ENCODE measurements around the gene PAFAH1B2.

PAFAH1B2 gene

DNA sequence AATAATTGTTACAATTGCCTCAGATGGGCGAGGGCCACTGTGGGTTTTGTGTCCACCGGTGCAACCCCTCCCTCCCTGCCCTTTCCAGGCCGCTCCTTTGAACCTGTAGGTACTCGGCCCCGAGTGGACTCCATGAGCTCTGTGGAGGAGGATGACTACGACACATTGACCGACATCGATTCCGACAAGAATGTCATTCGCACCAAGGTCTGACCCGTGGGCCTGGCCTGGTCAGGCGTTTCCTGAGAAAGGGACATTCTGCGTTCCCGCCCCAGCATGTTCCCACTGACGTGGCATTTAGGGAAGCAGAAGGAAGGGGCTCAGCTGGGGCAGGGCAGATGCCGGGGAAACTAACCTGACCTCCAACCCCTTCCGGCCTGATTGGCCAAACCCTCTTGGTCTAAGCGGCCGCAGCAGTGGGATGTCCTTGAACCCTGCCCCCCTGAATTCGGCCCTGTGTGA lies 44.6 kb downstream of the PAFAH1B2 start:
- TF ChIP-seq, protein P1, sequence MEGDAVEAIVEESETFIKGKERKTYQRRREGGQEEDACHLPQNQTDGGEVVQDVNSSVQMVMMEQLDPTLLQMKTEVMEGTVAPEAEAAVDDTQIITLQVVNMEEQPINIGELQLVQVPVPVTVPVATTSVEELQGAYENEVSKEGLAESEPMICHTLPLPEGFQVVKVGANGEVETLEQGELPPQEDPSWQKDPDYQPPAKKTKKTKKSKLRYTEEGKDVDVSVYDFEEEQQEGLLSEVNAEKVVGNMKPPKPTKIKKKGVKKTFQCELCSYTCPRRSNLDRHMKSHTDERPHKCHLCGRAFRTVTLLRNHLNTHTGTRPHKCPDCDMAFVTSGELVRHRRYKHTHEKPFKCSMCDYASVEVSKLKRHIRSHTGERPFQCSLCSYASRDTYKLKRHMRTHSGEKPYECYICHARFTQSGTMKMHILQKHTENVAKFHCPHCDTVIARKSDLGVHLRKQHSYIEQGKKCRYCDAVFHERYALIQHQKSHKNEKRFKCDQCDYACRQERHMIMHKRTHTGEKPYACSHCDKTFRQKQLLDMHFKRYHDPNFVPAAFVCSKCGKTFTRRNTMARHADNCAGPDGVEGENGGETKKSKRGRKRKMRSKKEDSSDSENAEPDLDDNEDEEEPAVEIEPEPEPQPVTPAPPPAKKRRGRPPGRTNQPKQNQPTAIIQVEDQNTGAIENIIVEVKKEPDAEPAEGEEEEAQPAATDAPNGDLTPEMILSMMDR (IDR thresholded peaks at IDR 0.05; ENCODE audit: insufficient read depth, low read depth, low read length, missing control alignments): no peak
- no peak overlapping the region for H3K4me3 ChIP-seq (ENCODE audit: low read length)
- DNase-seq (ENCODE audit: low read depth): no peak

DNA sequence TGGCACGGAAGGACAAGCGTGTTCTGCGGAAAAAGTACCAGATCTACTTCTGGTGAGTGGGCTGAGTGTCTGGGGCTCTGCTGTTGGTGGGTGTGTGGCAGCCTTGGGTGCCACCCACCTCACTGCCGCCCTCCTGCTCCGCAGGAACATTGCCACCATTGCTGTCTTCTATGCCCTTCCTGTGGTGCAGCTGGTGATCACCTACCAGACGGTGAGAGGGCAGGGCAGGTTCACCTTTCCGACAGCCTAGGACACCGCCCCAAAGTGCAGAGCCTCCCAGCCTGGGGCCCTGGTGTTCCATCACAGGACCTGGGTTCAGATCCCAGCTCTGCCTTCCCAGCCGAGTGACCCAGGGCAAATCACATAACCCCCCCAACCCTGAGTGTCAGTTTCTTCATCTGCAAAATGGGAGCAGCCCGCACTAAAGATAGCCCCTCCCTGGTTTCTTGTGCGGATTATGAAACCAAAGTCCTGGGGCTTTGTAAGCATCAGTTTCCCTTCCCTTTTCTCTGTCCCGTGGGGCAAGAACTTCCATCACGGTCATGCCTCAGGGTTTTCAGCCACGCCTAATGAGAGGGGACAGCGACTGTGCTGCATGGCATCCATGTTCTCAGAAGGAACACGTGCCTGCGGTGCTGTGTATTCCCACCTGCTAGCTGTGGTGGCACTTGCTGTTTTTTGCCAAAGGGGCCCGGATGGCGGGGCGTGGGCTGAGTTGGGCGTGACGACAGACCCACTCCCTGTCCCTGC lies 45.3 kb downstream of the PAFAH1B2 start:
- DNase-seq (ENCODE audit: low read depth): no peak
- TF ChIP-seq, protein P1 (IDR thresholded peaks at IDR 0.05; ENCODE audit: insufficient read depth, low read depth, low read length, missing control alignments): no peak
- no peak overlapping the region for H3K4me3 ChIP-seq (ENCODE audit: low read length)

DNA sequence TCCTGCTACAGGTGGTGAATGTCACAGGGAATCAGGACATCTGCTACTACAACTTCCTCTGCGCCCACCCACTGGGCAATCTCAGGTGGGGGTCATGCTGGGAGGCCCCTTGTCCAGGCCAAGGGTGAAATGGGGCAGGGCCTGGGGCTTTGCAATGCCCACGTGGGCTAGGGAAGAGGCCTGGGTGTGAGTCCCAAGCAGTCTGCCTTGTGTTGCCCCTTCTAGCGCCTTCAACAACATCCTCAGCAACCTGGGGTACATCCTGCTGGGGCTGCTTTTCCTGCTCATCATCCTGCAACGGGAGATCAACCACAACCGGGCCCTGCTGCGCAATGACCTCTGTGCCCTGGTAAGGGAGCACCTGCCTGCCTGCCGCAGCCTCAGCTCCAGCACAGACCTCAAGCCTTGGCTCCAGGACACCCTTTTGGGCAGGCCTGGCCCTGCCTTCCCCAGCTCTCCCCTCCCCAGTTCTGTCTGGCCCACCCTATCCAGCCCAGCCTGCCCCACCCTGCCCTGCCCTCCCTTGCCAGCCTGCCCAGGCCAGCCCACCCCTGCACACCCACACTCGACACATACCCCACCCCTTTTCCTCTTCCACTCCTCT lies 46.0 kb downstream of the PAFAH1B2 start:
- H3K4me3 ChIP-seq (ENCODE audit: low read length): no peak overlapping the region
- TF ChIP-seq, protein P1 (IDR thresholded peaks at IDR 0.05; ENCODE audit: insufficient read depth, low read depth, low read length, missing control alignments): no peak
- no peak for DNase-seq (ENCODE audit: low read depth)

- no peak overlapping the region for H3K4me3 ChIP-seq (ENCODE audit: low read length)
- DNase-seq (ENCODE audit: low read depth): no peak
- TF ChIP-seq, protein P1 (IDR thresholded peaks at IDR 0.05; ENCODE audit: insufficient read depth, low read depth, low read length, missing control alignments): no peak
Measured at GRCh38 chr11:117191680-117192400, 47.8 kb downstream of the PAFAH1B2 start.

DNA sequence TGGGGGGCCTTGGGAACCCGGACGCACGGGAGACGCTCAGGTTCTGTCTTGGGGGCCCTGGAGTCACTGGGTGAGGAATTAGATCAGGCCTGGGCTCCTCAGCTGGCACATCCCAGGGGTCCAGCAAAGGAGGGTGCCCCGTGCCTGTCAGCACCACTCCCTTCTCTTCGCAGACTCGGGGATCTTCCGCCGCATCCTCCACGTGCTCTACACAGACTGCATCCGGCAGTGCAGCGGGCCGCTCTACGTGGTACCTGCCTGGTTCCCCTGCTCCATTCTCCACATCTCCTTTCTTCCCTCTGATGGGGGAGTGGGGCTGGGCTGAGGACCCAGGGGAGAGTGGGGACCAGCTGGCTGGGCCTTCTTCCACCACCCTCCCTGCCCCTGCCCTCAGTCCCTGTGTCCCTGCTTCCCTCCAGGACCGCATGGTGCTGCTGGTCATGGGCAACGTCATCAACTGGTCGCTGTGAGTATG lies 48.4 kb downstream of the PAFAH1B2 start:
- no peak for DNase-seq (ENCODE audit: low read depth)
- TF ChIP-seq, protein P1 (IDR thresholded peaks at IDR 0.05; ENCODE audit: insufficient read depth, low read depth, low read length, missing control alignments): no peak
- H3K4me3 ChIP-seq (ENCODE audit: low read length): no peak overlapping the region

DNA sequence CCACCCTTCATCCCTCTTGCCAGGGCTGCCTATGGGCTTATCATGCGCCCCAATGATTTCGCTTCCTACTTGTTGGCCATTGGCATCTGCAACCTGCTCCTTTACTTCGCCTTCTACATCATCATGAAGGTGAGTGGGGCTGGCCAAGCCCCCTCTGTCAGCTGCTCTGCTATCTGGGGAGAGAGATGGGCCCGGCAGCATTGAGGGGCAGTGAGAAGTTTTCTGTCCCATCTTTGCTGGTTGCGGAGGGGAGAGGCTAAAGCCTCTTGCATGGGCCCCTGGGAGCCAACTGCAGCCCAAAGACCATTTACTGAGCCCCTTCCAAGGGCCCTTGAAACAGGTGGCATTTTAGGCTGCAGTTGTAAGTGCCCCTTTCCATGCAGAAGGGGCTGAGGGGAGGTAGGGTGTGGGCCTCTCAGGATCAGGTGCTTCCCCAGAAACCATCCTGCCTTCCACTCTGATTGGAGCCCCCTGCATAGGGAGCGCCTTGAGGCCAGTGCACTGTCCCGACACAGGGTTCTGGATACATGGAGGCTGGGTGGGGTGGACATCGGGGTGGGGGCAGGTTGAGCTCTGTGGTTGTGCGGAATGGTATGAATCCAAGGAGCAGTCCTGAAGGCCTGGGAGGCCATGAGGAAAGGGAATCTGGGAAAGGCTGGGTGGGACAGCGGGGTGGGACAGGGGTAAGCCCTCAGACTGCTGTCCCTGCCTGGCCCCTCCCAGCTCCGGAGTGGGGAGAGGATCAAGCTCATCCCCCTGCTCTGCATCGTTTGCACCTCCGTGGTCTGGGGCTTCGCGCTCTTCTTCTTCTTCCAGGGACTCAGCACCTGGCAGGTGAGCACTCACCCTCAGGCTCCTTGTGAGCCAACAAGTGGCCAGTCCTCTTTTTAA lies 49.3 kb downstream of the PAFAH1B2 start:
- no peak overlapping the region for H3K4me3 ChIP-seq (ENCODE audit: low read length)
- DNase-seq (ENCODE audit: low read depth): no peak
- TF ChIP-seq, protein P1 (IDR thresholded peaks at IDR 0.05; ENCODE audit: insufficient read depth, low read depth, low read length, missing control alignments): no peak

Measured in epithelial cell of esophagus (primary cell).